H1 (cell line): ENCODE results near the gene GOLIM4.

Experiments used
- BACH1 ChIP-seq: IDR thresholded peaks from 2 replicates; pipeline ENCODE4 v1.6.1; 2012; ENCODE audit warnings: low read length, improper control_type of control experiment
- CTCF ChIP-seq, 3 experiments: IDR thresholded peaks; 1 replicate in 2 of 3; 2 replicates in 1 of 3; pipeline versions ENCODE4 v1.5.1 to v1.6.1; 2011; ENCODE audit warnings: low read length in 3 of 3, mild to moderate bottlenecking in 3 of 3, inconsistent platforms in 2 of 3, low read depth in 1 of 3, moderate library complexity in 1 of 3; ENCODE audit not compliant: insufficient read depth in 1 of 3; ENCODE audit errors: control extremely low read depth in 1 of 3
- POLR2AphosphoS5 ChIP-seq: IDR thresholded peaks from 2 replicates; pipeline ENCODE4 v1.6.1; 2011; ENCODE audit warnings: low read depth, low read length

GRCh38 chr3:167996514-167996913, 99.2 kb downstream of the GOLIM4 start:
- TF ChIP-seq BACH1 (no peak), POLR2AphosphoS5 (no peak), CTCF (IDR thresholded peaks at IDR 0.05; ENCODE audit: control extremely low read depth in 1 of 3, insufficient read depth in 1 of 3, low read depth in 1 of 3, low read length in 3 of 3) (no peak)
